Kidney (tissue), 14 donors: ENCODE results near the gene SMIM17. TPM values are rescaled to one million over a fixed set of nuclear protein-coding genes. Genes with fewer than 3 reads are reported as not detected.
"Not testable (repeated sequence)": the region's sequence is repeated elsewhere in the genome, so short reads cannot be mapped to it uniquely, and the experiment has no call there.

Experiments used
- DNase-seq, 5 donors: peaks; one replicate each; pipeline ENCODE4 v3.0.0-alpha.2; 2013 to 2020
- FAIRE-seq: peaks from 2 replicates; lab custom pipeline; 2012; peaks lifted over from hg19 to GRCh38; lab: Jason Lieb, UNC
- H3K27ac ChIP-seq, 2 donors: one replicate each; pipeline ENCODE4 v1.7.0; 2013; ENCODE audit warnings: low read depth in 2 of 2, low read length in 2 of 2, inconsistent platforms in 1 of 2
- H3K27me3 ChIP-seq: one replicate; pipeline ENCODE4 v1.7.1; 2013; ENCODE audit warnings: low read length, inconsistent platforms; ENCODE audit not compliant: control insufficient read depth, insufficient read depth
- H3K36me3 ChIP-seq, 3 donors: one replicate each; pipeline versions ENCODE4 v1.7.0 to v1.7.1; 2013; ENCODE audit warnings: low read length in 3 of 3, control low read depth in 1 of 3, inconsistent platforms in 1 of 3; ENCODE audit not compliant: insufficient read depth in 3 of 3, control insufficient read depth in 2 of 3
- H3K4me1 ChIP-seq, 3 donors: one replicate each; pipeline versions ENCODE4 v1.7.0 to v1.7.1; 2013; ENCODE audit warnings: low read length in 3 of 3, inconsistent platforms in 1 of 3, low read depth in 1 of 3; ENCODE audit not compliant: control insufficient read depth in 2 of 3, insufficient read depth in 2 of 3
- H3K4me3 ChIP-seq, 3 donors: one replicate each; pipeline versions ENCODE4 v1.7.0 to v1.8.1; 2013; ENCODE audit warnings: low read length in 3 of 3, control low read depth in 1 of 3, inconsistent platforms in 1 of 3
- H3K9ac ChIP-seq, 3 donors: one replicate each; pipeline versions ENCODE4 v1.7.0 to v1.7.1; 2013; ENCODE audit warnings: low read length in 3 of 3, control low read depth in 1 of 3, inconsistent platforms in 1 of 3
- H3K9me3 ChIP-seq, 3 donors: one replicate each; pipeline versions ENCODE4 v1.7.0 to v1.7.1; 2013; ENCODE audit warnings: low read length in 3 of 3, control low read depth in 1 of 3, inconsistent platforms in 1 of 3; ENCODE audit not compliant: control insufficient read depth in 2 of 3, insufficient read depth in 1 of 3
- CTCF ChIP-seq: IDR thresholded peaks from 3 replicates; pipeline ENCODE4 v1.5.1; 2012; ENCODE audit warnings: mild to moderate bottlenecking, moderate library complexity, borderline replicate concordance; ENCODE audit not compliant: insufficient read depth; ENCODE audit errors: extremely low read depth
- intact Hi-C: fragments of 100-400 bp; cut with DNase I; formaldehyde crosslinking; loops from one replicate; pipeline ENCODE4 v1.11.1; 2022
- polyA plus RNA-seq: library from polyadenylated mRNA; stranded (reverse); fragments of 350-450 nt; fragmentation: Illumina TruSeq; extraction: RNeasy Lipid Tissue Mini Kit (QIAGEN cat#74804); gene quantifications from one replicate; pipeline ENCODE4 v1.2.3, GENCODE V29; 2014; ENCODE audit warnings: low read depth, low replicate concordance; ENCODE audit not compliant: insufficient read depth
- total RNA-seq: library from RNA; stranded (reverse); fragmentation: NEBNext Ultra II Directional; extraction: Animal tissue kit (Norgen Biotek cat#: 25700); gene quantifications from one replicate; pipeline ENCODE4 v1.2.1, GENCODE V29; 2021
- donor health status: control.
- donor health status: control.
- donor health status: control.
- donor health status: control.
- donor health status: control.
- donor health status: DM: yes; HTN: yes; CAD: no.
- donor health status: Normal renal cell carcinoma (clear cell type).

Gene SMIM17
- total and polyA plus RNA-seq, 2 donors from 2014 or later: 0.47 TPM; not detected in 1

DNA sequence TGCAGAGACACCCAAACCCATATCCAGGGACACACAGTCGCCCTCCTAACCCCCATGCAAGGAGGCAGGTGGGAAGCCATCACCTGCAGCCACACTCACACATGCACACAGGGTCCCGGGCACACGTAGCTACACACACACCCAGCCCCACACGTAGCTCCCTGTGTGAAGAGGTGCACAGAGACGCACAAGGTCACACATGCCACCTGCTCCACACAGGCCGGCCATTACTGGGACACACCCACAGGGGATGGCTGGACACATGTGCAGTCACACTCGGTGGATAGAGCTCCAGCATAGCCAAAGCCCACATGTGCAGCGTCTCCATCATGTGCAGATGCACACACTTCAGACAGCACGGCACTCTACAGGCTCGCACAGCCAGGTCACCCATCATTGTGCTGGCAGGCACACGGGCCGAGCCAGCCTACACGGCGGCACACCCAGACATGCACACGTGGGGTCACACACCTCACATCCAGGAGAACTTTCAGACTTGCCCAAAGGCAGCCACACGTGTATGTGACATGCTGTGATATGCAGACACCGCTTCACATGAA, 27.5 kb downstream of the SMIM17 start:
- no peak overlapping the region for H3K27ac ChIP-seq
- intact Hi-C loops: loop anchor here (10.0 kb wide), 1 partner anchor 296 kb away; no protein-coding TSS in a partner anchor
- no peak for FAIRE-seq

DNA sequence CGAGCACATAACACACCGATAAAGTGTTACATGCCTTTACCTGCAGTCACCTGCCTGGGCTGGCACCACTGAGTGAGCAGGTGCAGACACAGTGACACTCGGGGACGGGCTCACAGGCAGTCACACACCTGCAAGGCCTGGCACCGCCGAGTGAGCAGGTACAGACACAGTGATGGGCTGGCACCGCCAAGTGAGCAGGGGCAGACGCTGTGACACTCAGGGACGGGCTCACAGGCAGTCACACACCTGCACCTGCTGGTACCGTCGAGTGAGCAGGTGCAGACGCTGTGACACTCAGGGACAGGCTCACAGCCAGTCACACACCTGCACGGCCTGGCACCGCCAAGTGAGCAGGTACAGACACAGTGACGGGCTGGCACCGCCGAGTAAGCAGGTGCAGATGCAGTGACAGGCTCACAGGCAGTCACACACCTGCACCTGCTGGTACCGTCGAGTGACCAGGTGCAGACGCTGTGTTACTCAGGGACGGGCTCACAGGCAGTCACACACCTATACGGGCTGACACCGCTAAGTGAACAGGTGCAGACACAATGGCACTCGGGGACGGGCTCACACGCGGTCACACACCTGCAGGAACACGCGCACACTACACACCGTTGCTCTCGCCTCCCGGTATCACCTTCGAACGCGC, 28.1 kb downstream of the SMIM17 start:
- FAIRE-seq (no peak), DNase-seq (peak in 2 of 5 donors; percentile 58 to 77)
- intact Hi-C loops: loop anchor here (10.0 kb wide), 1 partner anchor 296 kb away; no protein-coding TSS in a partner anchor
- H3K4me3 ChIP-seq: peak overlapping the region; percentile 85 to 97 (median 94)
- peaks cover 0 to 14% (median 0%) of the 10 kb centered on the region in 3 donors for H3K4me1 ChIP-seq
- H3K9me3 ChIP-seq: no peaks in the 10 kb centered on the region
- no peaks in the 10 kb centered on the region for H3K27me3 ChIP-seq
- peak overlapping the region; percentile 75 to 92 (median 86) for H3K9ac ChIP-seq
- H3K36me3 ChIP-seq: no peaks in the 10 kb centered on the region
- TF ChIP-seq CTCF: no peak
- no peak overlapping the region for H3K27ac ChIP-seq

More for the DNA sequence above, 27.5 kb downstream of the SMIM17 start:
- DNase-seq: peak in 1 of 5 donors; percentile 36
- peaks cover 0 to 14% (median 0%) of the 10 kb centered on the region in 3 donors for H3K4me1 ChIP-seq
- H3K36me3 ChIP-seq: no peaks in the 10 kb centered on the region
- no peaks in the 10 kb centered on the region for H3K27me3 ChIP-seq
- peak overlapping the region; percentile 85 to 97 (median 94) for H3K4me3 ChIP-seq
- no peak overlapping the region for H3K9ac ChIP-seq
- H3K9me3 ChIP-seq: no peaks in the 10 kb centered on the region
- TF ChIP-seq CTCF: no peak

DNA sequence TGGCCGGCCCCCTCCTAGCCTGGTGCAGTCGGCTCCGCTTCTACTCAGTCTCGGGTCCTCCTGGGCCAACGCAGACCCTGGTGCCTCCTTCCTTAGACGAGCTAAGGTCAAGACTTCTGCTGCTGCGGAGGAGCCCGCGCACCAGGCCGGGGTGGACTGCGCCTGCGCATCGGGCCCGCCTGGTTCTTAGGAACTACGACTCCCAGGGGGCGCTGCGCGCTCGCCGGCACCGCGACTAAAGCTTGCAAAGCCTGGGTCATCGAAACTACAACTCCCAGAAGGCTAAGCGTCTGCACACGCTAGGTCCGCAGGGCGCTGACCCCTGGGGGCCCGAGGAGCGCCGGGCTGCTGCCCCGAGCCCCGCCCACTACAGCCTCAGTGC, 28.6 kb downstream of the SMIM17 start, which contains the start of gene ZNF835:
Gene ZNF835 (minus strand): TSS at position 145 of the 382 bp plus-strand sequence. CDS start 6,559 bp downstream, outside the sequence.
- Histone ChIP-seq H3K4me1 (peaks cover 0 to 14% (median 0%) of the 10 kb centered on the region in 3 donors), H3K9ac (peak within 1 kb of the TSS; percentile 75 to 92 (median 86)), H3K9me3 (no peaks in the 10 kb centered on the region), H3K4me3 (peak within 1 kb of the TSS; percentile 85 to 97 (median 94)), H3K27me3 (no peaks in the 10 kb centered on the region), H3K36me3 (no peaks in the 10 kb centered on the region), H3K27ac (no peak within 1 kb of the TSS)
- TF ChIP-seq CTCF: peak; percentile 15
- FAIRE-seq (no peak), DNase-seq (peak; percentile 92 to 97 (median 94))
- intact Hi-C loops: loop anchor here (10.0 kb wide), 1 partner anchor 297 kb away; no protein-coding TSS in a partner anchor

DNA sequence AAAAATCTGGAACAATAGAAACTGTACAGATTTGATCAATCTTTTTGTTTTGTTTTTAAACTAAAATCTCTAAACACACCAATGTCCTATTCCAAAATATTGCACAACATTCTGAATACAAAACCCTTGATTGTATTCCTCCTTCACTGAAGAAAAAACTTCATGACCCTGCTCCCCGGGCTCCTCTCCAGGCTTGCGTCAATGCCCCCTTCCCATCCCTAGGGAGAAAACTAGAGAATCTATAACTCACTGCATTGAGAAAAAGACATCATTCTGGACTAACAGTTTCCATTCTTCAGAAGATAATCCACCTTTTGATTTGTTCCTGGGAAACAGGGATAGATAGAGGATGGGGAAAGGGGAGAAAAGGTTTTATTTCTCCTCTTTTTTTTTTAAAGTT, 29.7 kb downstream of the SMIM17 start:
- intact Hi-C loops: loop anchor here (10.0 kb wide), 1 partner anchor 298 kb away; no protein-coding TSS in a partner anchor
- not testable (repeated sequence) for DNase-seq, FAIRE-seq, H3K9ac ChIP-seq, H3K36me3 ChIP-seq, H3K4me3 ChIP-seq, H3K27me3 ChIP-seq, H3K9me3 ChIP-seq, H3K27ac ChIP-seq
- H3K4me1 ChIP-seq: peaks cover 0 to 14% (median 0%) of the 10 kb centered on the region in 3 donors
